Iris pigment epithelial cell (primary cell): ENCODE data around the gene CDY1B.
"Not testable (repeated sequence)": the region's sequence is repeated elsewhere in the genome, so short reads cannot be mapped to it uniquely, and the experiment has no call there.

Source experiments
- DNase-seq: peaks from one replicate; pipeline ENCODE4 v3.0.0-alpha.2; 2011; ENCODE audit warnings: low read depth

Gene CDY1B

GRCh38 chrY:24047919-24048318 is at the start of gene CDY1B:
CDY1B (minus strand) TSS chrY:24048019; CDS start chrY:24047688, 331 bp downstream.
- not testable (repeated sequence) for DNase-seq

- not testable (repeated sequence) for DNase-seq
These were observed 1.7 kb upstream of the CDY1B start for GRCh38 chrY:24049525-24049924.

GRCh38 chrY:24043209-24043608 is 4.6 kb downstream of the CDY1B start:
- DNase-seq = not testable (repeated sequence)

GRCh38 chrY:24039008-24039718 is 8.7 kb downstream of the CDY1B start:
- DNase-seq = not testable (repeated sequence)

- DNase-seq = not testable (repeated sequence)
These were observed 21.4 kb downstream of the CDY1B start for GRCh38 chrY:24026212-24027103.
